ENCODE results near the gene REG3A. TPM values are rescaled to one million over a fixed set of nuclear protein-coding genes. Genes with fewer than 3 reads are reported as not detected.

REG3A gene
- total RNA-seq, 1 experiment from 2014 or later = not detected

- TF ChIP-seq ZNF512 (CRISPR knock-in tag; IDR thresholded peaks at IDR 0.05; ENCODE audit: borderline replicate concordance) (no peak), NFATC4 (CRISPR knock-in tag; IDR thresholded peaks at IDR 0.05) (no peak)
Observed at GRCh38 chr2:79171348-79171958, 11.9 kb upstream of the REG3A start (continued).

- Mint-ChIP-seq H3K27me3 (ENCODE audit: low read depth) (no peaks in the 10 kb centered on the region; the same call in 1 of the 2 replicates), H3K9me3 (peaks cover 11% of the 10 kb centered on the region), H3K27ac (no peak overlapping the region), H3K4me3 (no peak overlapping the region), H3K36me3 (no peaks in the 10 kb centered on the region), H3K4me1 (no peaks in the 10 kb centered on the region; the same call in 1 of the 2 replicates)
- ChIA-PET CTCF (interaction anchor here (0.6 to 1.3 kb wide), 2 partner anchors 77 to 122 kb away, joined by 3 read pairs; no protein-coding TSS in a partner anchor), POLR2A (no interaction called here)
- TF ChIP-seq, protein P1, sequence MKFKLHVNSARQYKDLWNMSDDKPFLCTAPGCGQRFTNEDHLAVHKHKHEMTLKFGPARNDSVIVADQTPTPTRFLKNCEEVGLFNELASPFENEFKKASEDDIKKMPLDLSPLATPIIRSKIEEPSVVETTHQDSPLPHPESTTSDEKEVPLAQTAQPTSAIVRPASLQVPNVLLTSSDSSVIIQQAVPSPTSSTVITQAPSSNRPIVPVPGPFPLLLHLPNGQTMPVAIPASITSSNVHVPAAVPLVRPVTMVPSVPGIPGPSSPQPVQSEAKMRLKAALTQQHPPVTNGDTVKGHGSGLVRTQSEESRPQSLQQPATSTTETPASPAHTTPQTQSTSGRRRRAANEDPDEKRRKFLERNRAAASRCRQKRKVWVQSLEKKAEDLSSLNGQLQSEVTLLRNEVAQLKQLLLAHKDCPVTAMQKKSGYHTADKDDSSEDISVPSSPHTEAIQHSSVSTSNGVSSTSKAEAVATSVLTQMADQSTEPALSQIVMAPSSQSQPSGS (CRISPR knock-in tag; IDR thresholded peaks at IDR 0.05; ENCODE audit: borderline replicate concordance, low read depth) = no peak
- TF ChIP-seq JAZF1 (CRISPR knock-in tag; IDR thresholded peaks at IDR 0.05) (no peak), HMGA2 (CRISPR knock-in tag; IDR thresholded peaks at IDR 0.05) (peak; percentile 96)
- no peak for ATAC-seq
- no peak for DNase-seq (ENCODE audit: low spot score)
Observed at GRCh38 chr2:79162801-79163200, 3.2 kb upstream of the REG3A start.

- Mint-ChIP-seq H3K4me1 (no peaks in the 10 kb centered on the region), H3K27me3 (ENCODE audit: low read depth) (no peaks in the 10 kb centered on the region; the same call in 1 of the 2 replicates), H3K4me3 (no peak overlapping the region), H3K36me3 (no peaks in the 10 kb centered on the region), H3K27ac (no peak overlapping the region), H3K9me3 (peaks cover 11% of the 10 kb centered on the region)
- DNase-seq (ENCODE audit: low spot score) (no peak), ATAC-seq (no peak)
- CTCF ChIA-PET = no interaction called here
- TF ChIP-seq KAT7 (CRISPR knock-in tag; IDR thresholded peaks at IDR 0.05; ENCODE audit: borderline replicate concordance) (no peak), ZNF138 (CRISPR knock-in tag; conservative IDR thresholded peaks at IDR 0.05) (no peak), AR (CRISPR knock-in tag; IDR thresholded peaks at IDR 0.05) (no peak), FOXJ3 (CRISPR knock-in tag; IDR thresholded peaks at IDR 0.05; ENCODE audit: borderline replicate concordance) (no peak), E2F1 (CRISPR knock-in tag; IDR thresholded peaks at IDR 0.05) (no peak), ZNF423 (CRISPR knock-in tag; IDR thresholded peaks at IDR 0.05) (no peak), ATF1 (CRISPR knock-in tag; IDR thresholded peaks at IDR 0.05) (no peak)
- POLR2A ChIA-PET = no interaction called here
Observed at GRCh38 chr2:79162132-79162531, 2.6 kb upstream of the REG3A start.

GRCh38 chr2:79159030-79159429 lies 523 bp downstream of the REG3A start:
- no peaks in the 10 kb centered on the region; the same call in 1 of the 2 replicates for H3K27me3 Mint-ChIP-seq (ENCODE audit: low read depth)
- H3K27ac Mint-ChIP-seq = no peak overlapping the region
- TF ChIP-seq FOXJ3 (CRISPR knock-in tag; IDR thresholded peaks at IDR 0.05; ENCODE audit: borderline replicate concordance) (no peak), FOXP1 (CRISPR knock-in tag; IDR thresholded peaks at IDR 0.05; ENCODE audit: borderline replicate concordance) (no peak), NR2C2 (CRISPR knock-in tag; IDR thresholded peaks at IDR 0.05) (no peak), ETV6 (CRISPR knock-in tag; IDR thresholded peaks at IDR 0.05) (no peak)
- TF ChIP-seq, protein P2, sequence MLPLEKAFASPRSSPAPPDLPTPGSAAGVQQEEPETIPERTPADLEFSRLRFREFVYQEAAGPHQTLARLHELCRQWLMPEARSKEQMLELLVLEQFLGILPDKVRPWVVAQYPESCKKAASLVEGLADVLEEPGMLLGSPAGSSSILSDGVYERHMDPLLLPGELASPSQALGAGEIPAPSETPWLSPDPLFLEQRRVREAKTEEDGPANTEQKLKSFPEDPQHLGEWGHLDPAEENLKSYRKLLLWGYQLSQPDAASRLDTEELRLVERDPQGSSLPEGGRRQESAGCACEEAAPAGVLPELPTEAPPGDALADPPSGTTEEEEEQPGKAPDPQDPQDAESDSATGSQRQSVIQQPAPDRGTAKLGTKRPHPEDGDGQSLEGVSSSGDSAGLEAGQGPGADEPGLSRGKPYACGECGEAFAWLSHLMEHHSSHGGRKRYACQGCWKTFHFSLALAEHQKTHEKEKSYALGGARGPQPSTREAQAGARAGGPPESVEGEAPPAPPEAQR (CRISPR knock-in tag; IDR thresholded peaks at IDR 0.05) = no peak
- TF ChIP-seq, protein P3, sequence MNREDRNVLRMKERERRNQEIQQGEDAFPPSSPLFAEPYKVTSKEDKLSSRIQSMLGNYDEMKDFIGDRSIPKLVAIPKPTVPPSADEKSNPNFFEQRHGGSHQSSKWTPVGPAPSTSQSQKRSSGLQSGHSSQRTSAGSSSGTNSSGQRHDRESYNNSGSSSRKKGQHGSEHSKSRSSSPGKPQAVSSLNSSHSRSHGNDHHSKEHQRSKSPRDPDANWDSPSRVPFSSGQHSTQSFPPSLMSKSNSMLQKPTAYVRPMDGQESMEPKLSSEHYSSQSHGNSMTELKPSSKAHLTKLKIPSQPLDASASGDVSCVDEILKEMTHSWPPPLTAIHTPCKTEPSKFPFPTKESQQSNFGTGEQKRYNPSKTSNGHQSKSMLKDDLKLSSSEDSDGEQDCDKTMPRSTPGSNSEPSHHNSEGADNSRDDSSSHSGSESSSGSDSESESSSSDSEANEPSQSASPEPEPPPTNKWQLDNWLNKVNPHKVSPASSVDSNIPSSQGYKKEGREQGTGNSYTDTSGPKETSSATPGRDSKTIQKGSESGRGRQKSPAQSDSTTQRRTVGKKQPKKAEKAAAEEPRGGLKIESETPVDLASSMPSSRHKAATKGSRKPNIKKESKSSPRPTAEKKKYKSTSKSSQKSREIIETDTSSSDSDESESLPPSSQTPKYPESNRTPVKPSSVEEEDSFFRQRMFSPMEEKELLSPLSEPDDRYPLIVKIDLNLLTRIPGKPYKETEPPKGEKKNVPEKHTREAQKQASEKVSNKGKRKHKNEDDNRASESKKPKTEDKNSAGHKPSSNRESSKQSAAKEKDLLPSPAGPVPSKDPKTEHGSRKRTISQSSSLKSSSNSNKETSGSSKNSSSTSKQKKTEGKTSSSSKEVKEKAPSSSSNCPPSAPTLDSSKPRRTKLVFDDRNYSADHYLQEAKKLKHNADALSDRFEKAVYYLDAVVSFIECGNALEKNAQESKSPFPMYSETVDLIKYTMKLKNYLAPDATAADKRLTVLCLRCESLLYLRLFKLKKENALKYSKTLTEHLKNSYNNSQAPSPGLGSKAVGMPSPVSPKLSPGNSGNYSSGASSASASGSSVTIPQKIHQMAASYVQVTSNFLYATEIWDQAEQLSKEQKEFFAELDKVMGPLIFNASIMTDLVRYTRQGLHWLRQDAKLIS (CRISPR knock-in tag; IDR thresholded peaks at IDR 0.05; ENCODE audit: borderline replicate concordance) = no peak

More at GRCh38 chr2:79159030-79159429, 523 bp downstream of the REG3A start:
- CTCF ChIA-PET = no interaction called here
- no peak overlapping the region for H3K4me3 Mint-ChIP-seq
- no peaks in the 10 kb centered on the region for H3K4me1 Mint-ChIP-seq
- peaks cover 11% of the 10 kb centered on the region for H3K9me3 Mint-ChIP-seq
- ATAC-seq (no peak), DNase-seq (ENCODE audit: low spot score) (no peak)
- H3K36me3 Mint-ChIP-seq = no peaks in the 10 kb centered on the region
- POLR2A ChIA-PET = no interaction called here
